ENCODE data around the gene SCEL. TPM values are rescaled to one million over a fixed set of nuclear protein-coding genes. Genes with fewer than 3 reads are reported as not detected.

The SCEL gene
- total and polyA plus RNA-seq, 2 of the 8 experiments (the other 6 are each of a cell fraction or from before 2014, with no cell fraction given): not detected

DNA sequence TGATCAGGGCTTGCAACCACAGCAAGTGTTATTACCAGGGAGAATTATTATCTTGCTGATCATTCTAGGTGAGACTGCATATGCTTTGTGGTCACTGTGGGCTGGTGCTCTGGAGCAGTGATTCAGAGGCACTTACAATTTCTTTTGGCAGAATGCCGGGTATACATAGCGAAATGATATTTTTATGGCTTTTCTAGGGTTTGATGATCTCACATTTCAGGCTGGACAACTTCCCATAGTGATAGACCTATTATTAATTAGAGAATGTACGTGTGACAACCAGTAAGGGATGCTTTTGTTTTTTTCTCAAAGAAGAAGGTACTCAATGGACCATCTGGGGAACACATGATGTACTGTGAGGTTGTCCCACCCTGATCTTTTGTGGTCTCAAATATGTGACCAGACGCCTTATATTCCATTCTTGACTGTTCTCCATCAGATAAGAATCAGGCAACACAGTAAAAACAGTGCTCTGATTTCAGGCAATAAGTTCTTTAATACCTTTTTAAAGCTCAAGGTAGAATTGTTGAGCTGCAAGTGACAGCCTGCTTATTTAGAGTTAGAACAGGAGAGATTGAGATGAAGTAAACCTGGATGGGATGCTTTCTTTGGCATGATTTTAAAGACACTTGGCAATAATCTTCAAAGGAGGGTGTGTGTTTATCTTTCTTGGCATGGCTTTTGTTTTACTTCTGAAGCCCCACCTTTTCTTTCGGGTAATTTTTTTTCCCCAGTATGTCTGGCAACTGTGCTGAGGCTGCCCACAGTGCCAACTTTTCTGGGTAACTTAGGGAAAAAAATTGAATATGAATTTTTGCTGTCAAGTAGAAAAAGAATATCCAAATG is 27.4 kb upstream of the SCEL start:
- Histone ChIP-seq H4K5ac (ENCODE audit: insufficient read length, low read depth, low read length) (no peak overlapping the region), H2BK12ac (ENCODE audit: low read depth, low read length) (no peak overlapping the region), H3K79me2 (ENCODE audit: control insufficient read depth in 1 of 2, insufficient read depth in 2 of 2, low read length in 2 of 2) (no peaks in the 10 kb centered on the region), H3K18ac (ENCODE audit: extremely low read depth, low read length) (no peak overlapping the region), H3K4me2 (ENCODE audit: insufficient read depth in 1 of 2, low read depth in 2 of 2, low read length in 2 of 2) (no peak overlapping the region), H3K4ac (replicated peaks; ENCODE audit: insufficient read length, low read depth, low read length) (no peak overlapping the region), H3K23ac (ENCODE audit: insufficient read length) (no peak overlapping the region), H3K36me3 (ENCODE audit: control insufficient read depth in 2 of 4, insufficient read depth in 4 of 4, low read length in 3 of 4) (no peaks in the 10 kb centered on the region), H2AFZ (ENCODE audit: low read length) (no peak overlapping the region), H3K27me3 (replicated peaks in 1 of 4; ENCODE audit: control insufficient read depth in 3 of 4, extremely low read depth in 1 of 4, insufficient read depth in 3 of 4, low read length in 3 of 4) (no peaks in the 10 kb centered on the region), H2BK15ac (ENCODE audit: low read length) (no peak overlapping the region), H2AK5ac (ENCODE audit: low read depth, low read length) (no peak overlapping the region), H4K91ac (replicated peaks; ENCODE audit: insufficient read length, low read length) (no peak overlapping the region), H3K4me1 (replicated peaks in 1 of 4; ENCODE audit: control insufficient read depth in 3 of 4, insufficient read depth in 4 of 4, low read length in 3 of 4) (no peaks in the 10 kb centered on the region), H3K56ac (replicated peaks; ENCODE audit: insufficient read length, low read depth, low read length) (no peak overlapping the region), H3K9me3 (ENCODE audit: insufficient read depth in 2 of 2, low read depth in 1 of 2, low read length in 1 of 2) (no peaks in the 10 kb centered on the region), H2BK20ac (ENCODE audit: low read length) (no peak overlapping the region), H3K27ac (ENCODE audit: low read depth, low read length) (no peak overlapping the region), H3K4me3 (ENCODE audit: extremely low read depth in 1 of 4, insufficient read depth in 2 of 4, low read depth in 3 of 4, low read length in 4 of 4) (no peak overlapping the region), H2BK120ac (replicated peaks; ENCODE audit: low read depth, low read length) (no peak overlapping the region), H3K79me1 (ENCODE audit: low read depth, low read length) (no peaks in the 10 kb centered on the region), H3K9ac (replicated peaks in 1 of 4; ENCODE audit: extremely low read depth in 1 of 4, low read depth in 3 of 4, low read length in 3 of 4) (no peak overlapping the region), H3K14ac (ENCODE audit: insufficient read length) (no peak overlapping the region), H4K20me1 (replicated peaks in 1 of 2; ENCODE audit: control insufficient read depth in 1 of 2, insufficient read depth in 2 of 2, low read length in 2 of 2) (no peaks in the 10 kb centered on the region), H4K8ac (ENCODE audit: extremely low read depth, insufficient read depth, low read length) (no peak overlapping the region), H2BK5ac (ENCODE audit: low read depth, low read length) (no peak overlapping the region), H3K23me2 (ENCODE audit: low read depth, low read length) (no peaks in the 10 kb centered on the region)
- DNase-seq (ENCODE audit: low read depth in 1 of 2, low spot score in 2 of 2) (no peak), FAIRE-seq (no peak)
- ChIA-PET CTCF (ENCODE audit: partially characterized antibody) (interaction anchor here (0.5 kb wide), 1 partner anchor 171 kb away, joined by 4 read pairs; no protein-coding TSS in a partner anchor), POLR2A (ENCODE audit: partially characterized antibody) (no interaction called here)
- 87% methylated on average over 5 of the region's 5 CpGs; no CpG with 5 or more reads in 1 of the 2 experiments for WGBS, 2 experiments (ENCODE audit: extremely low coverage in 1 of 2, insufficient coverage in 1 of 2, insufficient read length in 1 of 2, insufficient replicate concordance in 2 of 2, low coverage in 1 of 2, low lambda C conversion rate in 2 of 2, missing lambda C conversion rate in 1 of 2)
- TF ChIP-seq TEAD4 (IDR thresholded peaks at IDR 0.05; ENCODE audit: low read depth, low read length) (no peak), SP1 (IDR thresholded peaks at IDR 0.05; ENCODE audit: low read depth, low read length) (no peak), BCL11A (IDR thresholded peaks at IDR 0.05; ENCODE audit: low read depth in 2 of 2, low read length in 2 of 2) (no peak), RAD21 (IDR thresholded peaks at IDR 0.05 in 1 of 2, conservative IDR thresholded peaks at IDR 0.05 in 1 of 2; ENCODE audit: low read depth in 2 of 2, low read length in 2 of 2) (no peak), TAF7 (optimal IDR thresholded peaks at IDR 0.05; ENCODE audit: borderline replicate concordance, low read depth, low read length) (no peak), POU5F1 (IDR thresholded peaks at IDR 0.05; ENCODE audit: low read depth, low read length) (no peak)
